IPS-NIHi7 (cell line): ENCODE measurements around the gene CENPP.

Source experiments
- DNase-seq: peaks from one replicate; pipeline ENCODE4 v3.0.0; 2012; ENCODE audit warnings: mixed read lengths; ENCODE audit errors: extremely low spot score

Gene CENPP

DNA sequence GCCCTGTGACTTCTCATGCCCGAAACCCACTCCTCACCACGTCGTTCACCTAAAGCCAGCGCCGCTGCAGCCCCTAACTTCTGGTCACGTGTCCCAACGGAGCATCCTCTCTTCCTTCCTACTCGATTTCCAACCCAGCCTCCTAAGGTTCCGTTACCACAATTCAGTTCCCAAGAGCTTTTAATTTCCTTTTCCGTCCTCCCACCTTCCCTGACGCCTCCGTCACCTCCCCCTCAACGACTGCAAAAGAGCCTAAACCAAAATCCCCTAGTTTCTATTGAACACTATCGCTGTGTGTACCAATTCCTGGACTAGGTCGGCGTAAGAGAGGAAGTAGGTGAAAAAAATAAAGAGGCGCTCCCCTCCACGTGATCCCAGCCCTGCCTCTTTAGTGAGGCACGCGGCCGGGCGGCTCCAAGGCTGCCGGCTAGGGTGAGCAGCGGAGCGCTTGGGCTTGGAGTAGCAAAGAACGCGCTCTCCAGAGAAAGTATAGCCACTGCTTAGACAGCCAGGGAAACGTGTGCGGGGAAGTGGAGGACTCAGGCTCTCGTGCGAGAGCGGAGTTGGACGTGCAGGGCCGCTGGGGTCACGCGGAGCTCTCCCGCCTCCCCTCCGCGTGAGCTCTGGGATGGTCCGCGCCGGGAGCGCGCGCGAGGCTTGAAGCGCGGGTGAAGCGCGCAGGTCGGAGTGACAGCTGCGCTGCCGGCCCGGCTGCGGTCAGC is at the start of gene CENPP, which contains the start of gene NOL8:
Gene CENPP, plus strand, starts transcription at position 685 of the 722 bp plus-strand sequence.
Gene NOL8, minus strand, starts transcription at position 82 of the 722 bp plus-strand sequence. CDS start 1,189 bp downstream, outside the sequence.
- peak; percentile 87 for DNase-seq

DNA sequence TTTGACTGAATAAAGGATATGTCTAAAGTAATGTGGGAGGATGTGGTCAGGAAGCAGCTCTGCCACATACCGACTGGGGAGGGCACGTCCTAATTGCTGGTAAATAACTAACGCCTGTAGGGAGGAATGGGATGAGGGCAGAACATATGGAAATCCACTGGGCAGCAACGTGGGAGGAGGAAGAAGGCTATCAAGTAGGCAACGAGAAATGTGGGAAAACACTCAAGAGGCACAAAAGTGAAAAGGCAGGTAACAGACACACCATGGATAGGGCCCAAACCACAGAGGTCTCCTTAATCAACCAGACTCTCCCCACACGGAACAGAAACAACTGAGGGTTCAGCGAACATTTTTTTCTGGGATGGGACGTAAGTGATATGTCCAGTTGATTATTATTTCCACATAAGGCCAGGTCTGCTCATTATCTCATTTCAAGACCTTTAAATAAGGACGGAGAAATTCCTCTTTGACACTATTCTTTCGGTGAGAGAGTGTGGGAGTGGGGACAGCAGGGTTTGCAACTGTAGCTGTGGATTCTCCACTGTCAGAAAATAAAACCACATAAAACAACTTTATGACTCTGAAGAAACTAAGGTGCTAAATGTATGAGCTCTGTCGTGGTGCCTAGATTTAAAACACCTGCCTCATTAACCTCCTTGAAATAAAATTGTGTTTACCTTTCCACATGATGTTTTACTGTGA is 49.3 kb upstream of the CENPP start:
- DNase-seq: no peak

DNA sequence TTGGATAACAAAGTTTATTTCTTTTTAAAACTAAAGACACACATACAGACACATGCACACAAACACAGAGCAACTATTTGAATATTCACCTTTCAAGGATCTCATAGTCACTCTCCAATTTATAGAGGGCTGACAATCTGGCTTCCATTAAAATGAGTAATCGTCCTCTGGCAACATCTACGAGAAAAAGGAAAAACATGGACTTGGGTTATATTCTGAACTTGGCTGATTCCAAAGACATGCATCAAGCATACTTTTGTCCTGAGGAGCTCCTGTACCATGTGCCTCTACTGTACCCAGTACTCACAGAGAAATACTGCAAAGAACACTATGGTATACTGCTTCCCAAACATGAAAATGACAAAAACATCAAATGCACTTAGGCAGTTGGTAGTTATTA is 47.6 kb upstream of the CENPP start:
- DNase-seq: no peak

DNA sequence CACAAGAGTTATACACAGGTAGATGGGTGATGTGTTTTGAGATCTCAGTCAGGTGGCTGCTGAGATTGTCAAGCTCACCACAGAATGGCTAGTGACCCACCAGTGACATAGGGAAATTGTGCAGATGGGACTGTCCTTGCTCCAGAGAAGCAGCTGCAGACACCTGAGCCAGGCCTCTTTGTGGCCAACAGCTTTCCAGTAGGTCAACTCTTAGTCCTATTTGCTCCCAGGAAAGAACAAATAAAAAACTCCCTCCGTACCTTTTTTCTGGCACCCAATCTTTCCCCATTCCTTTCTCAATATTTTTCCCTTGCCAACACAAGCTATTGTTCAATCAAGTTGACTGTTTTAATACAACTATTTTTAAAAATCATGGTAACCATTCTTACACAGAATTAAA is 46.5 kb upstream of the CENPP start:
- no peak for DNase-seq

DNA sequence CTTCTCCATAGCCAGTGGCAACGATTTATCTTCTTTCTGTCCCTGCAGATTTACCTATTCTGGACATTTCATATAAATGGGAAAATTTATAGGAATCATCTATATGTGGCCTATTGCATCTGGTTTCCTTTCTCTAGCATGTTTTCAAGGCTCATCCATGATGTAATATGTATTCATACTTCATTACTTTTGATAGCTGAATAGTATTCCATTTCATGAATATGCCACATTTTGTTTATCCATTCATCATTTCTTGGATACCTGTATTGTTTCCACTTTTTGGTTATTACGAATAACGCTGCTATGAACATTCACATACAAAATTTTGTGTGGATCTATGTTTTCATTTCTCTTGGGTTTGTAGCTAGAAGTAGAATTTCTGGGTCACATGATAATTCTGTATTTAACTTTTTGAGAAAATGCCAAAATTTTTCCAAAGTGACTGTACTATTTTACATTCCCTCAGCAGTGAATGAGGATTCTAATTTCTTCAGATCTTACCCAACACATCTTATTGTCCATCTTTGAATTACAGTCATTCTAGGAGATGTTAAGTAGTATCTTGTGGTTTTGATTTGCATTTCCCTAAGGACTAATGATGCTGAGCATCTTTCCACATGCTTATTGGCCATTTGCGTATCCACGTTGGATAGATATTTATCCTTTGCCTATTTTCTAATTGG is 35.9 kb upstream of the CENPP start:
- DNase-seq: no peak

DNA sequence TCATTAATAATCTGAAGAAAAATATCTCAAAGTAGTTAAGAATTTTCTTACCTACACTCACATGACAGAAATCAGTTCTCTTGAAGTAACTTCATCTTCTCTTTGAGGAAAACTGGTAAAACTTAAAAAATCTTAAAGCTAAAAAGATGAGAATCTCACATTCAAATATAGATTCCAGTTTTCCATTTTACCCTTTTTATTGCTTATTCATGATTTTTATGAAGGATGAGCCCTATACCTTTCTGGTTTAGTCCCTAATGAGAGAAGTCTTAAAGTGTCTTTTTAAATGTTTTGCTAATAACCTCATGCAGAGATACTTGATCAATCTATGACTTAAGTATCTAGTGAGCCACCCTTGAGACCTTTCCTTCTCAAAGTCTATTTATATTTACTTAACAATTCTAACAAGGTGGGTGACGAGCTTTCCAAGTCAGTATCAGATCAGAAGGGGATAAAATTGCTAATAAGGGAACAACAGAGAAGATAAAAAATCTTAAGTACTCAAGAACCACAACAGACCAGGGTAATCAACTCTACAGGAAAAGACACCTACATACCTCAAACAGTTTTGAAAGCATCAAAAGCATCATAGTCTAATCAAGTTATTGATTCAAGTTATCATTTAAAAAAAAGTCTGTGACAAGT is 34.8 kb upstream of the CENPP start:
- DNase-seq: no peak

DNA sequence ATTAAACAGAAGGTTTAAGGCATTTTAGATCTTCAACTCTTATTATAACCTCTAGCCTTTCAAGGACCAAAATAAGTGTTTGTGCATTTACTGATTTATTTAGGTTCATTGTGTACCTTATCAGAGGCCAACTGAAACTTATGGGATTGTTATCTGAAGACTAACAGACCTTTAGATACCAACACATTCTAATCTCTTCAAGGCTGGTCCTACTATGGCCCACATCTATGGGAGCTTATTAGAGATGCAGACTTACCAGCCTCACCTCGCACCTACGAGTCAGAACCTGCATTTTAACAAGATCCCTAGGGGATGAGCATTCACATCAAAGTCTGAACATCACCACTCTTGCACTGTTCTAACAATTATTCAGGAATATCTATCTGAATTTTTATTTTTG is 34.2 kb upstream of the CENPP start:
- no peak for DNase-seq

DNA sequence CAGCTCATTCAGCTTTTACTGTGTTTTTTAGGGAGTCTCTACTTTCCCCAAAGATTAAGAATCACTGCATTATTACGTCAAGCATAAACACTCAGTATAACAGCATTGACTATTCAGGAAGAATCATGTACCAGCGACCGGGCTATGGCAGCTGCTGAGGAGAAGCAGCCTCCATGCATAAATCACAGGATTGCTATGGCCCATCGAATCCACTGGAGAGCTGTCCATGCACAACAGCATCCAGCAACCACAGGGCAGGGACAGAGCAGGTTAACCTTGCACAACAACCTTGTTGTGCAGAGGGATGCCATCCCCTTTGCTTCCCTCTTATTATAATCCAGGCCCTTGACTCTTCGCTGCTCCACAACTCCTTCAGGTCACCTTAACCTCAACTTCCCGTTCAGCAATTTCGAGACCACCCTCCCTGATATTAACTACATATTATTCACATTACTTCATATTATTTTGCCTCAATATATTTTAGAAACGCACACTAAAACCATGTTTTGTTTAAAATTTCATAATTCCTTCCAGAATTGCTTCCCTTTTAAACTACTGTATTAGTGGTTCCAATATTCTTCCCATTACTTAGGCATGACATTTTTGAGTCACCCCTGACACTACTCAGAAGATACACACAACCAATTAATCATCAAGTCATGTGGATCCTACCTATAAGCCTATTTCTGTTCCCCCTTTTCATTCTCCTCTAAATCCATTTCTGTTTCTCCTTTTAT is 33.2 kb upstream of the CENPP start:
- no peak for DNase-seq

DNA sequence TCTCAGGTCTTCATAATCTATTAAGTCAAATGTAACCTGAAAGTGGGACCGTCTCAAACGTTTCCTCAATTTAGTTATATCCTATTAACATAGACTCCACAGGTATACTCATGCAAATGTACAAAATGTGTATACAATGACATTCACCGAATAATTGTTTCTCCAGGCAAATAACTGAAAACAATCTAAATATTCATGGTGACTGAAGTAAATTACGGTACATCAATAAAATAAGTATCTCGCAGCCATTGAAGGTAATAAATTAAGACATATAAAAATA is 32.7 kb upstream of the CENPP start:
- no peak for DNase-seq

DNA sequence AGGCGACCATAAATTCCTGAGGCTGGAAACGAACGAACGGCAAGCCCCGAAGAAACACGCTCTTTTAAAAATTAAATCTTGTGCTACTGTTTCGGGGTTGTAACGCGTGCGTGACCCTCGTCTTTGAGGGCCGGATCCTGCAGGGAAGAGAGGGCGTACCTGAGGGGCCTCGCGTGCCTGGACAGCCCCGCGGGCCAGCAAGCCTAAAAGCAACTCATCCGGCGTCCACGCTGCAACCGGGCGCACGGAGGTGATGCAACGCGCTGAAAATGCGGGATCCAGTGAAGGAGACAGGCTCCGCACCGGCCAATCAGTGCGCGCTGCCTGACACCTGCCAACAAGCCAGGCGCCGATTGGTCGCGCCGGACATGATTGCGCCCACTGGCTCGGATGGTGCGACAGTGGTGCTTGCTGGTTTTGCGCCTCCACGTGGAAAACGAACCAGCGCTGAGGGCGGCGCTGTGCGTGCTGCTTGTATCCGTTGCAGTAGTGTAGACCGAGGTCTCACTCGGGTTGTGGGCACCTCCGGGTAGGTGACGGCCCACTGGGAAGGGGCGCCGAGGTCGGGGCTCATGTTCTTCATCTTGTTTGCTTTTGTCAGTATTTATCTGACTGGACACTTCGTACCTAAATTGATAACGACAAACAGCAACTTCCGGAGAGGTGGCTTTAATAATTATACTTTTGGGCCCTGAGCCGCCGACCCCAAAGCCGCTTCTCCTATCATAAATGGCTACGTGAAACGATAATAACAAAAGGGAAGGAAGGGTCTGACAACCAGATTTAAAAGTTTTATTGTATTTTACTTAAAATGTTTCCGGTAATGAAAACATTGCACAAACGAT is 32.1 kb upstream of the CENPP start, which contains the start of gene IARS1:
Gene IARS1, minus strand, starts transcription at position 246 of the 845 bp plus-strand sequence. CDS start 4,278 bp downstream, outside the sequence.
- DNase-seq: peak; percentile 99

DNA sequence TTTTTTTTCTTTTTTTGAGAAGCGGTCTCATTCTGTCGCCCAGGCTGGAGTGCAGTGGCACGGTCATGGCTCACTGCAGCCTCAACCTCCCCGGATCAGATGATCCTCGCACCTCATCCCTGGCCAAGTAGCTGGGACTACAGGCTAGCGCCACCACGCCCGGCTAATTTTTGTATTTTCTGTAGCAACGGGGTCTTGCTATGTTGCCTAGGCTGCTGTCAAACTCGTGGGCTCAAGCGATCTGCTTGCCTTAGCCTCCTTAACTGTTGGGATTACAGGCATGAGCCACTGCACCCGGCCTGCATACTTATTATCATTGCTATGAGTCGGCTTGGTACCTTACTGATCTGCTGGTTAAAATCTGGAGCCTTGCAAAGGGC is 31.5 kb upstream of the CENPP start:
- no peak for DNase-seq

DNA sequence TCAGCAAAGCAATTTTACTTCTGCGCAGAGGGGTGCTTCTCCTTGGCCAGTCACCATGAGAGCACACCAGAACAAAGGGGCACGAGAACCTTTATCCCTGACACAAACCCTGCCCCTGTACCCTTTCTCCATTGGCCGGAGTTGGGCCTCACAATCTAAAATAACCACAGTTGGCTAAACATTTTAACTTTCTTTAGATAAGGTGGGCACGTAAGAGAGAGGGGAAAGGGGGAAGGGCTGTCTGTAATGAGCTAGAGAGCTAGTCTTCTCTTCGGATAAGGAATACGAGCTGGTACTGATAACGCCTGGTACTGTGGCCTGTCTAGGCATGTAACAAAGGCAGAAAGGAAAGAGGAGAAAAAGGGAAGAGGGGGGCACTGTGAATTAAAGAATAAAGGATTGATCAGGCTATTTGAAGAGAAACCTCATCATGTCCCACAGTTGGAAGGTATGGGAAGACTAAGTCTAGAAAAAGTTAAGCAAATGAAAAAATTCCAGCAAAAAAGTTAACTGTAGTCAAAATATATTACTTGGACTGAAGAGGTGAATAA is 30.4 kb upstream of the CENPP start:
- DNase-seq: no peak

DNA sequence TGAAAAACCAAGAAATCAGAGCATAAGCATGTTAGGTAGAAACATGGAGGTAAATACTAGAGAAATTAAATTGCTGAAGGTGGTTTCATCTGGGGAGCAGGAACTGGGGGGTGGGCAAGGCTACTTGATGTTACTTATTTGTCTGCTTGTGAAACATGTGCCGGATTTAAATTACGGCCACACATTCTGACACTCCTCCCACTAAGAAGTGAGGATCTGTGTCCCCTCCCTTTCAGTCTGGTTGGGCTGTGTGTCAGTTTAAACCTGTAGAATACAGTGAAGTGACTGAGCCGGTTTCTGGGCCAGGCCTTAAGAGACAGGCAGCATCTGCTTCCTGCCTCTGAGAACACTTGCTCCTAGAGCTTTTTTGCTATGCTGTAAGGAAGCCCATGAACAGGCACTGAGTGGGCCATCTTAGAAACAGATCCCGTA is 29.9 kb upstream of the CENPP start:
- no peak for DNase-seq

DNA sequence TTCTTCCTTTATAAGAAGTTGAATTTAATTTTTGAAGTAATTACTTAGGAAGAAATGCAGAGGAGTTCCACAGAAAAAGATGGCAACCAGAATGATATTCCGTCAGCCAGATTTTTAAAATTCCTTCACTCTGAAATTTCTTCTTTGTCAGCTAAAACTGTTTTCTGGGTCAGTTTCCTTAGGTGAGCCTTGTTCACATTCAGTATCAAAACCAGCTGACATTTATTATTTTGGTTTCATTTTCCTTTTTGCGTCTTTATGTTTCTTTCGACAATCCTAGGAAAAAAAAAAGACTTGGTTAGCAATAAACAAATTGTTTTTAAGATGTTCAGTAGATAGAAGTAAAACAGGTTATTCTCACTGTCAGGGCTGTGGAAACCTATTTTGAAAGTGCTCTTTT is 28.1 kb upstream of the CENPP start:
- DNase-seq: no peak

DNA sequence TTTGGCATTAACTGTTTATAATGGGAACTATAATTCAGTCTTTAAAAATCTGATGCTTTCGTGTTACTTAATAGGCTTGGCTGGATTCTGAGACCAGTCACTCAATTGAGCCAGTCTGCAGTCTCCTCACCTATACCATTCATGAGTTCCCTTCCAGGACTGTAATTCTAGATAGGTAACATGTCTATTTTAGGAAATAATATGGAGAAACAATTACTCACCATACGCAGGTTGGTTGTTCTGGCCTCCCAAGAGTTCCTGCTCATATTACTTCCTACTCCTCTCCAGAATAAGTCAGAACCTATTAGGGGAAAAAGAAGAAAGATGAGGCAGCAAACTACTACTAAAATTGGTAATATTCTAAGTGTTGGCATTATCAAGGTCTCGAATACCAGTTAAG is 27.7 kb upstream of the CENPP start:
- DNase-seq: no peak

DNA sequence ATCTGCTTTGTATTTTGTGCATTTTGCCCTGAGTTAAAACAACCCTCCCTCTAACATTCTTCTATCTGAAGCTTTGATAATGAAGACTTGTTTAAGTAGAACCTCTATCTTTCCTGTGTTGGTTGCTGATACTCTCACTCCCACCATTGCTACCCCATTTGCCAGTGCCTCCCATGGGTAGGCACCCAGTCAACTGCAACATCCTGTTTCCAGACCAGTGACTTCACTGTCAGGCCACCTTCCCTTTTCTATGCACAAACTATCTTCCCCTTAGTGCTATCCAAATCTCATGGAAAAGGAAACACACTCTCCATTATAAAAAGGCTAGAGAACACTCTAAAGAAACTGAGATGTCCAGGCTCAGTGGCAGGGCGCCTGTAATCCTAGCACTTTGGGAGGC is 26.6 kb upstream of the CENPP start:
- no peak for DNase-seq

DNA sequence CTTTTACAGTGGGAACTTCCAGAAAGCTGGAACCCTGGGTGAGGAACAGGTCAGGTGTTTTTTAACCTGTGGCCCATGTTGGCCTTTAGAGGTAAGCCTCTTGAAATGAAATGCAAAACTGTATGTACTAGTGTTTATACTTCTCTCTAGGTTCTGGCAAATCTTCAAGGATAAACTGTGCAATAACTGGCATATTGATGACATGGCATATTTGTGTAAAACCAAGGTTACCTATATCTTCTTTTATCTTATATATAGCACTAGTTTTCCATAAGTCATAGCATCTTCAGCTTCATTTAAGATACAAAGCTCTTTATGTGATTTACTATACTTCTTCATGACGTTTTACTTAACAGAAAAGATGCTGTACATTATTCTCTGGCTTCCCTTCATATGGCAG is 24.8 kb upstream of the CENPP start:
- DNase-seq: no peak

DNA sequence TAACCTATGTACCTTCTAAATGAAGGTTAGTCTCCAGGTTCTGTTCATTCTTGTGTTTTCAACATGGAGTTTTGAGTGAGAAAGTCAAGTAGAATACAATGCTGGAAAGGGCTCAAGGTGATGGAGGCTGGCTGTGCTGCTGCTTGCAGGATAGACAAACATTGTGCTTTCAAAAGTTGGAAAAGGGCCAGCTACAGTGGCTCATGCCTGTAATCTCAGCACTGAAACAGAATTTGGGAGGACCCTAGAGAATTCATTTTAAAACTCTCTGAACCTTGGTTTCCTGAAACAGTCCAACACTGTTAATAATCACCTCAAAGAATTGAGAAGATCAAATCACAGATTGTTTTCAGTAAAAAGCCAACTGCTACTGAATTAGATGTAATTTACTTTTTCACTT is 16.9 kb upstream of the CENPP start:
- DNase-seq: no peak

DNA sequence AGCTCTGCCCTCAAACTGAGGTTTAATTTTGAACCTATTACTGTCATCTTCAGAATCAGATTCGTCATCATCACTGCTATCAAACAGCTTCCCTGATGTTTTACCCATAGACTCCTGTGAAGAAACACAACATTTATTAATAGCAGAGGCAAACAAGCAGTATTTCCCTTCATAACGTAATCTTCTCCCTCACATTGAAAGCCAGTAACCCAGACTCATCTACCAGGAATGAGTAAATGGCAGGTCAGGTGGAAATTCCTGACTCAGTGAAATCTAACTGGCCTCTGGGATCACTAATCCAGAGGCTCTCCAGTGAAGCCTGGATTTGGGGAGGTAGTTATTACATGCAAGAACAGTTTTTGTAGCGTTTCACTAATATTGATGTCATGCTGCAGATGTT is 15.2 kb upstream of the CENPP start:
- no peak for DNase-seq

DNA sequence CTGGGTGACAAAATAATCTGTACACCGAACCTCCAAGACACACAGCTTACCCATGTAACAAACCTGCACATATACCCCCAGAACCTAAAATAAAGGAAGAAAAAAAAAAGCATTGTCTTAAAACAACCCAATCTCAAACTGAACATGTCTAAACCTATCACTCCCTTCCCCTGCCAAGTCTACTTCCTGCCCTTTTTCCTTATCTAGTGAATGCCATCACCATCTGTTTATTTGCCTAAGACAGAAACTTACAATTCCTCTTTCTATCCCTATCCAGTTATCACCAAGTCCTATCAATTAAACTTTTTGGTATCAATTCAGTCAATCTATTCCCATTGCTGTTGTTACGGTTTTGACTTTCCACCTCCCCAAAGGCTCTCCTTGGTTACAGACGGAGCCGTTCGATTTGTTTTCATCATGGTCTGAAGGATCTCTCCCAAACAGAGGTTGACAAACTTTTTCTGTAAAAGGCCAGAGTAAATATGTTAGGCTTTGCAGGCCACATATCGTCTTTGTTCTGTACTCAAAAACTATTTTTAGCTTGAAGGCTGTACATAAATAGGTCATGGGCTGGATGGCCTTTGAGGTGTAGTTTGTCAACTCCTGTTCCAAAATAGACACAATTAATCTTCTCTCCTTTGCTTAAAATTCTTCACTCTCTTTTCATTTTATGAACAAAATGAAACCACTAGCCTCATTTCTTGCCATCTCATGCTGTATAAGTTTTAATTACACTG is 12.7 kb upstream of the CENPP start:
- DNase-seq: no peak
